DMS114 treated with DMSO at 0.1 percent for 48 hours (cell line): Measurements from ENCODE around the gene SUSD1.
"Not testable (repeated sequence)": the region's sequence is repeated elsewhere in the genome, so short reads cannot be mapped to it uniquely, and the experiment has no call there.

ENCODE experiments used
- DNase-seq: peaks from one replicate; lab custom pipeline; 2025; ENCODE audit not compliant: unreplicated experiment; lab: John Stamatoyannopoulos, UW

Gene SUSD1

GRCh38 chr9:112104401-112104800, 70.7 kb downstream of the SUSD1 start:
- no peak for DNase-seq

GRCh38 chr9:112103405-112103804, 71.7 kb downstream of the SUSD1 start:
- DNase-seq, result no peak

- peak; percentile 22 for DNase-seq
Measured at GRCh38 chr9:112097712-112098688, 77.1 kb downstream of the SUSD1 start.

GRCh38 chr9:112094948-112095681, 80.0 kb downstream of the SUSD1 start:
- no peak for DNase-seq

- no peak for DNase-seq
Measured at GRCh38 chr9:112094241-112094640, 80.9 kb downstream of the SUSD1 start.

- no peak for DNase-seq
Measured at GRCh38 chr9:112093870-112094216, 81.3 kb downstream of the SUSD1 start.

- DNase-seq, result no peak
Measured at GRCh38 chr9:112093147-112093869, 81.8 kb downstream of the SUSD1 start.

GRCh38 chr9:112091810-112092209, 83.3 kb downstream of the SUSD1 start:
- peak; percentile 18 for DNase-seq

GRCh38 chr9:112087506-112087905, 87.6 kb downstream of the SUSD1 start:
- DNase-seq, result no peak

- peak; percentile 30 for DNase-seq
Measured at GRCh38 chr9:112086627-112087026, 88.5 kb downstream of the SUSD1 start.

- no peak for DNase-seq
Measured at GRCh38 chr9:112084907-112085306, 90.2 kb downstream of the SUSD1 start.

GRCh38 chr9:112084334-112084733, 90.8 kb downstream of the SUSD1 start:
- no peak for DNase-seq

- DNase-seq, result no peak
Measured at GRCh38 chr9:112081918-112082729, 93.0 kb downstream of the SUSD1 start.

- DNase-seq, result no peak
Measured at GRCh38 chr9:112080831-112081542, 94.1 kb downstream of the SUSD1 start.

- DNase-seq, result no peak
Measured at GRCh38 chr9:112078432-112078831, 96.7 kb downstream of the SUSD1 start.

- no peak for DNase-seq
Measured at GRCh38 chr9:112076814-112077213, 98.3 kb downstream of the SUSD1 start.

GRCh38 chr9:112075009-112075378, 100.1 kb downstream of the SUSD1 start:
- no peak for DNase-seq

GRCh38 chr9:112074250-112075008, 100.7 kb downstream of the SUSD1 start:
- DNase-seq, result peak; percentile 18

GRCh38 chr9:112073639-112074173, 101.4 kb downstream of the SUSD1 start:
- not testable (repeated sequence) for DNase-seq
